Activated B cell treated with CpG ODN at 0.5 μM for 24 hours (primary cell): Measurements from ENCODE around the gene AFTPH. TPM values are rescaled to one million over a fixed set of nuclear protein-coding genes. Genes with fewer than 3 reads are reported as not detected.

Experiments used
- ATAC-seq: fragments of 200-7000 bp; cut with Tn5 transposase; one replicate; pipeline ENCODE4 v1.10.0; 2021; ENCODE audit warnings: low read depth, mild to moderate bottlenecking, moderate library complexity
- CTCF ChIA-PET: fragments of 350-600 bp; sonication (Branson Sonifier 250); formaldehyde crosslinking; loops from one replicate; lab custom pipeline; 2021; ENCODE audit warnings: antibody characterized with exemption; lab: Charles Lee
- POLR2A ChIA-PET: fragments of 350-600 bp; sonication (Branson Sonifier 250); formaldehyde crosslinking; loops from one replicate; lab custom pipeline; 2021; ENCODE audit warnings: antibody characterized with exemption; lab: Charles Lee
- DNase-seq: peaks from one replicate; pipeline ENCODE4 v3.0.0; 2022
- H3K27ac Mint-ChIP-seq: one replicate; pipeline ENCODE4 v1.8.0; 2020; ENCODE audit warnings: mixed read lengths
- H3K27me3 Mint-ChIP-seq: one replicate; pipeline ENCODE4 v1.8.0; 2021; ENCODE audit warnings: mixed read lengths
- H3K36me3 Mint-ChIP-seq: one replicate; pipeline ENCODE4 v1.8.0; 2021; ENCODE audit warnings: low read depth, mixed read lengths
- H3K4me1 Mint-ChIP-seq: one replicate; pipeline ENCODE4 v1.8.0; 2021; ENCODE audit warnings: mixed read lengths
- H3K4me3 Mint-ChIP-seq: one replicate; pipeline ENCODE4 v1.8.0; 2020; ENCODE audit warnings: mild to moderate bottlenecking, mixed read lengths
- H3K9me3 Mint-ChIP-seq: one replicate; pipeline ENCODE4 v1.8.0; 2020; ENCODE audit warnings: mixed read lengths
- CTCF ChIP-seq: fragments of 200-600 bp; IDR thresholded peaks from one replicate; pipeline ENCODE4 v1.8.0; 2022; ENCODE audit warnings: antibody characterized with exemption, mild to moderate bottlenecking
- intact Hi-C: fragments of 100-400 bp; cut with micrococcal nuclease; formaldehyde crosslinking; loops from one replicate; pipeline ENCODE4 v1.15.1; 2024
- total RNA-seq: library from RNA; stranded (reverse); gene quantifications from 2 replicates; pipeline ENCODE4 v1.2.3, GENCODE V29; 2022

Gene AFTPH
- total RNA-seq, 1 donor from 2014 or later, result 81.3 TPM

- Mint-ChIP-seq H3K36me3 (no peaks in the 10 kb centered on the region), H3K9me3 (no peaks in the 10 kb centered on the region), H3K27ac (no peak overlapping the region), H3K4me1 (peaks cover 12% of the 10 kb centered on the region), H3K27me3 (no peaks in the 10 kb centered on the region), H3K4me3 (no peak overlapping the region)
- no peak for TF ChIP-seq CTCF
- ATAC-seq (no peak), DNase-seq (no peak)
- intact Hi-C loops, result no loop called here
- POLR2A ChIA-PET, result no interaction called here
- CTCF ChIA-PET, result interaction anchor here (1.9 kb wide), 1 partner anchor 9 kb away, joined by 6 read pairs; no protein-coding TSS in a partner anchor
Measured at GRCh38 chr2:64478502-64479230, 45.5 kb upstream of the AFTPH start.

GRCh38 chr2:64479259-64480117, 44.6 kb upstream of the AFTPH start:
- intact Hi-C loops, result loop anchor here (10.0 kb wide), 1 partner anchor 785 kb away; no protein-coding TSS in a partner anchor
- H3K4me1 Mint-ChIP-seq, result peaks cover 4% of the 10 kb centered on the region
- H3K4me3 Mint-ChIP-seq, result no peak overlapping the region
- H3K27ac Mint-ChIP-seq, result no peak overlapping the region
- ChIA-PET CTCF (interaction anchor here (0.6 to 1.9 kb wide), 3 partner anchors 8 to 148 kb away, joined by 3 to 6 read pairs (median 4); no protein-coding TSS in a partner anchor), POLR2A (no interaction called here)
- ATAC-seq (no peak), DNase-seq (no peak)
- no peaks in the 10 kb centered on the region for H3K27me3 Mint-ChIP-seq
- no peaks in the 10 kb centered on the region for H3K9me3 Mint-ChIP-seq
- no peaks in the 10 kb centered on the region for H3K36me3 Mint-ChIP-seq
- no peak for TF ChIP-seq CTCF

GRCh38 chr2:64481665-64482064, 42.5 kb upstream of the AFTPH start:
- Mint-ChIP-seq H3K36me3 (no peaks in the 10 kb centered on the region), H3K4me3 (no peak overlapping the region), H3K4me1 (no peaks in the 10 kb centered on the region), H3K27ac (no peak overlapping the region), H3K27me3 (no peaks in the 10 kb centered on the region), H3K9me3 (no peaks in the 10 kb centered on the region)
- ChIA-PET CTCF (interaction anchor here (0.8 to 1.5 kb wide), 4 partner anchors 62 to 150 kb away, joined by 3 read pairs; no protein-coding TSS in a partner anchor), POLR2A (interaction anchor here (0.6 kb wide), 1 partner anchor 481 kb away, joined by 3 read pairs; no protein-coding TSS in a partner anchor)
- DNase-seq, result no peak
- no peak for TF ChIP-seq CTCF
- ATAC-seq, result no peak
- intact Hi-C loops, result loop anchor here (10.0 kb wide), 1 partner anchor 787 kb away; no protein-coding TSS in a partner anchor

GRCh38 chr2:64482243-64482642, 41.9 kb upstream of the AFTPH start:
- H3K27ac Mint-ChIP-seq, result no peak overlapping the region
- no peaks in the 10 kb centered on the region for H3K36me3 Mint-ChIP-seq
- POLR2A ChIA-PET, result interaction anchor here (0.6 kb wide), 1 partner anchor 171 kb away, joined by 3 read pairs; the partner anchor contains the start of gene SERTAD2

More at GRCh38 chr2:64482243-64482642, 41.9 kb upstream of the AFTPH start:
- ATAC-seq, result no peak
- H3K4me3 Mint-ChIP-seq, result no peak overlapping the region
- DNase-seq, result no peak
- TF ChIP-seq CTCF, result no peak
- H3K4me1 Mint-ChIP-seq, result no peaks in the 10 kb centered on the region
- H3K9me3 Mint-ChIP-seq, result no peaks in the 10 kb centered on the region
- intact Hi-C loops, result loop anchor here (10.0 kb wide), 1 partner anchor 787 kb away; no protein-coding TSS in a partner anchor
- CTCF ChIA-PET, result interaction anchor here (0.8 to 1.5 kb wide), 2 partner anchors 63 to 80 kb away, joined by 3 read pairs; no protein-coding TSS in a partner anchor
- no peaks in the 10 kb centered on the region for H3K27me3 Mint-ChIP-seq
